Measurements from ENCODE around the gene MGAT4A.

Gene MGAT4A

GRCh38 chr2:98703738-98704137, 27.2 kb downstream of the MGAT4A start:
- no peak for DNase-seq (ENCODE audit: low read depth in 3 of 3, low spot score in 1 of 3)

- DNase-seq (ENCODE audit: low read depth in 3 of 3, low spot score in 1 of 3): no peak
Observed at GRCh38 chr2:98702858-98703620, 27.9 kb downstream of the MGAT4A start.

- DNase-seq (ENCODE audit: low read depth in 3 of 3, low spot score in 1 of 3): no peak
Observed at GRCh38 chr2:98702127-98702802, 28.7 kb downstream of the MGAT4A start.

- DNase-seq (ENCODE audit: low read depth in 3 of 3, low spot score in 1 of 3): no peak
Observed at GRCh38 chr2:98701230-98701629, 29.7 kb downstream of the MGAT4A start.

- no peak for DNase-seq (ENCODE audit: low read depth in 3 of 3, low spot score in 1 of 3)
Observed at GRCh38 chr2:98698896-98699295, 32.0 kb downstream of the MGAT4A start.

GRCh38 chr2:98697651-98698337, 33.1 kb downstream of the MGAT4A start:
- DNase-seq (ENCODE audit: low read depth in 3 of 3, low spot score in 1 of 3): no peak

- DNase-seq (ENCODE audit: low read depth in 3 of 3, low spot score in 1 of 3): no peak
Observed at GRCh38 chr2:98696200-98696599, 34.7 kb downstream of the MGAT4A start.

GRCh38 chr2:98695255-98695654, 35.7 kb downstream of the MGAT4A start:
- DNase-seq (ENCODE audit: low read depth in 3 of 3, low spot score in 1 of 3): no peak

- DNase-seq (ENCODE audit: low read depth in 3 of 3, low spot score in 1 of 3): no peak
Observed at GRCh38 chr2:98693477-98693876, 37.5 kb downstream of the MGAT4A start.

- DNase-seq (ENCODE audit: low read depth in 3 of 3, low spot score in 1 of 3): no peak
Observed at GRCh38 chr2:98692090-98693054, 38.6 kb downstream of the MGAT4A start.

- DNase-seq (ENCODE audit: low read depth in 3 of 3, low spot score in 1 of 3): no peak
Observed at GRCh38 chr2:98691303-98691702, 39.6 kb downstream of the MGAT4A start.

- DNase-seq (ENCODE audit: low read depth in 3 of 3, low spot score in 1 of 3): no peak
Observed at GRCh38 chr2:98685930-98686887, 44.7 kb downstream of the MGAT4A start.

GRCh38 chr2:98683728-98684127, 47.2 kb downstream of the MGAT4A start:
- DNase-seq (ENCODE audit: low read depth in 3 of 3, low spot score in 1 of 3): no peak

GRCh38 chr2:98676742-98677141, 54.2 kb downstream of the MGAT4A start:
- DNase-seq (ENCODE audit: low read depth in 3 of 3, low spot score in 1 of 3): no peak

GRCh38 chr2:98674233-98674964, 56.5 kb downstream of the MGAT4A start:
- no peak for DNase-seq (ENCODE audit: low read depth in 3 of 3, low spot score in 1 of 3)

GRCh38 chr2:98669675-98670074, 61.3 kb downstream of the MGAT4A start:
- no peak for DNase-seq (ENCODE audit: low read depth in 3 of 3, low spot score in 1 of 3)

- DNase-seq (ENCODE audit: low read depth in 3 of 3, low spot score in 1 of 3): no peak
Observed at GRCh38 chr2:98665677-98666076, 65.3 kb downstream of the MGAT4A start.

GRCh38 chr2:98664323-98664722, 66.6 kb downstream of the MGAT4A start:
- no peak for DNase-seq (ENCODE audit: low read depth in 3 of 3, low spot score in 1 of 3)

GRCh38 chr2:98663511-98664090, 67.3 kb downstream of the MGAT4A start:
- no peak for DNase-seq (ENCODE audit: low read depth in 3 of 3, low spot score in 1 of 3)
